GM18861 (cell line): ENCODE data around the gene MEF2D.

ENCODE experiments used
- ATAC-seq: cut with Tn5 transposase; IDR thresholded peaks from one replicate; pipeline ENCODE4 v1.9.1; 2021; ENCODE audit not compliant: unreplicated experiment

The MEF2D gene

DNA sequence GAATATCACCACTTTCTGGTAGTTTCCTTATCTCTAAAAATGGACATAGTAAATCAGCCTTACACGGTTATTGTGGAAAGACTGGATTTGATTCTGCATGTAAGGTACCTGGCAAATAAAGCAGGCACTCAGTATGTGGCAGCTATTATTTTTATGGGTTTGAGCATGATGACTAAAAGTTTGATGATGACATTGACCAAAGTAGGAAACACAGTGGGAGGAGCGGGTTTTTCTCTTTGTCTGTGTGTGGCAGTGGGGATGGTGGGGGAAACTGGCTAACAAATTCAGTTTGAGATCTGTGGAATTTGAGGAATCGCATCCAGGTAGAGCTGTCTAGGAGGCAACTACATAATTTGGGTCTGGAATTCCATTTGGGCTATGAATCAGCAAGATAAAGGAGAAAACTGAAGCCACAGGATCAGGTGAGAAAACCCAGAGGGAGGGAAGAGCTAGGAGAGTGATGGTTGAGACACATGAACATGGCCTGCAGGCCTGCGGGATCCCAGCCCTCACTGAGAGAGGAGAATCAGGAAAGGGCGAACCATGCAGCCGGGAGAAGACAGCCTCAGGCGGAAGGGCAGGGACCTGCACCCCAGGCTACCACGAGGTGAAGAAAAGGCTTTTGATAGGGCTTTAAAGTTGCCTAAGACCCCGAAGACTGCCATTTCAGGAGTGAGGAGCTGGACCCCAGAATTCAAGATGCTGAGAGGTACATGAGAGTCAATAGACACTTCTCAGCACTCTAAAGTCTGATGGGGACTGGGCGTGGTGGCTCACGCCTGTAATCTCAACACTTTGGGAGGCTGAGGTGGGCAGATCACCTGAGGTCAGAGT, 52.2 kb downstream of the MEF2D start:
- no peak for ATAC-seq

DNA sequence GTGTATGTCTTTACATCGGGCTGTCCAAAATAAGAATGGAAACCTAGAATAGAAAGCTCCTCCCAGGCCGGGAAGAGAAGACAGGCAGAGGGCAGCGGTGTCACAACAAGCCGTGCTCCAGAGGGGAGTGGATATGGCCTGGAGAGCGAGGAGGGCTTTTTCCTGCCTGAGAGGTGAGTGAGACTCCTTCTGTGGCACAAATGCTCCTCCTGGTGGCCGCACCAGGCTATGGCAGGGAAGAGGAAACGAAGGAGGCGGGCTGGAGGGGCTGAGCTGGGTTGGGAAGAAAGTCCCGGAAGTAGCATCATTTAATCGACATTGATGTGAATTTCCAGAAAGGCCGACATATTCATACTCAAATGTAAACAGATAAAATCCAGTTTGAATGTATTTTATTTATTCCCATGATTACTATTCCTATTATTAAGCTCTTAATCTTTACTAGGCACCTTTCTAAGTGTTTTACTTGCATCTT, 54.7 kb downstream of the MEF2D start:
- no peak for ATAC-seq

DNA sequence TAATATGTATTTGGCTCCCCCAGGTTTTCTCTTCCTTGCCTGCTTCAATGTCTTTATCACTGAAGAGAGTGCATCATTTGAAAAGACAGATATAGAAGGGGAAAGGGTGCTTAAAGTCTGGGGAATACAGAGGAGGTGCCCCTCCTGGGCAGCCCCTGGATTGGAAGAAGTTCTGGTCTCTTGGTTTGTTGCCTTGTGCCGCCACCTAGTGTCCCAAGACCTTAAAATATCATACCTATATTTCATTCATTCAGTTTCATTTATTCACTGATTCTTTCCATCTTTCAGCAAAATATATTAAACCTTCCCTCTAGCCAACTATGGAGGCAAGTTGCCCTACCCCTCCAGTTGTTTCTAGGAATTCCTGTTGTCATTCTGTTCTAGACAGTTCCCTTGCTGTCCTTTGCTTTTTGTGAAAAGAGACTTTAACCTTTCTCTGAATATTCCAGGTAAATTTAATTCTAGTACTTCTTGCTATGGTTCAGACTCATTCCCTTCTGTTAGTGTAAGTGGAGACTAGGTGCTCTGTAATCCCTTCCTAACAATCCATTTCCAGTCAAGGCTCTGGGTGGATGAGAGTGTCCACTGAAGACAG, 56.1 kb downstream of the MEF2D start:
- ATAC-seq: no peak

DNA sequence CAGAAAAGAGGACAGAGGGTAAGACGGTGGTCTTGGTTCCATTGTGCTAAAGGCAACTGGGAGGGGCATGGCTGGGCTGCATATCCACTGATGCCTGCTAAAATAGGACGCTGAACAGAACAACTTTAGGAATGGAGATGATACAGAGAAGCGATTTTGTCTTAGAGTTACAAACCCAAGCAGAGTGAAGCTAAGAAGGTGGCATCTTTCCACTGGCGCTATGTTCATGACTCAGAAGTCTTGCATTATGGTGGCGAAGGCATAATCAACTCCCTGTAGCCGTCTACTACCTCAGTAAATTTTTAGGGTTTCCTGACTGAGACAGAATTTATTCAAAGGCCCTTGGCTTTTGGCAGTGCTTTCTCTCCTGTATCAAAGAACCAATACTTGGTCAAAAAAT, 57.3 kb downstream of the MEF2D start:
- no peak for ATAC-seq

DNA sequence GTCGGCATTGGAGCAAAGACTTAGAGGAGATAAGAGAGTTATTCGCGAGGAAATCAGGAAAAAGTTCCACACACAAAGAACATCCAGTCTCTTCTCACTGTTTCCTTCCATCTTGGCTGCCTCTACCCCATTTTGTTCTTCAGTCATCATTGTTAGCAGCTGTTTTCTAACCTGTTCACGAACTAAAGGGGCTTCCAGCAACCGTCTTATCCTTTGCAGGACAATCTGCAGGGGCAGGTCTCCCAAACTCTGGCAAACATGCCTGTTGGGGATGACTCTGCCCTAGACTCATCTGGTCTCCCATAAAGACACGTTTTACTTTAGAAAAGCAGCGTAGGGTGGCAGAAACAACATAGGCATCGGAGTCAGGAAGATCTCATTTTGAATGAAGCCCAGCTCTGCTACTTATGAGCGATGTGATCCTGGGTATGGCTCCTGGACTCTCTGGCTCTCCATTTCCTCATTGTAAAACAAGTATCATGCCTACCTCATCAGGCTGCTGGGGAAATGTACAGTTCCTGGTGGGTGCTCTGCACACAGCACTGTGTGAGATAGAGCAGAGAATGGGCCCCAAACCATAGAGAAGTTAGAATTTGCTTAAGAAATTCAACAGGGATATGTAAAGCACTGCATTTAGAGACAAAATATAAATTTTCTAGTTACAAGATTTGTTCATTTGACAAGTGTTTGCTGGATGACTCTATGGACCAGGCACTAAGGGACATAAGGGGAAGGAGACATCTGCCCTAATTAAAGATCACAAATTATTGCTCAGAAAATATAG, 59.7 kb downstream of the MEF2D start:
- ATAC-seq: no peak

DNA sequence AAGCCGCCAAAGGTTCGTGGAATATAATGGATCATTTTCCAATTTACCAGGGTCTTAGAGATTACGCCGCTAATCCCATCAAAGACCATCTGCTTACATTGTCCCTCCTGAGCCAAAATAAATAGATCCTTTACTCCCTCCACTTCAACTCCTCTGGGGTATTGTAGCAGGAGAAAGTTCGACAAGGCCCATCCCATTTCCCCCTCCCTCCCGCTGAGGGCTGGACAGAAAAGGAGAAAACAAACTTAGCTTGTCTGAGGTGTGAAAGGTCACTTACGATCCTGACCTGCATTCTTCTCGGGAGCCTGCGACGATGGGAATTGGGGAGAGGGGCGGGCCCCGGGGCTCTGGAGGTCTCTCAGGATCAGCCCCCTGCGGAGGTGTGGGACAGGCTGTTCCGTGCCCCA, 60.8 kb downstream of the MEF2D start:
- ATAC-seq: no peak

DNA sequence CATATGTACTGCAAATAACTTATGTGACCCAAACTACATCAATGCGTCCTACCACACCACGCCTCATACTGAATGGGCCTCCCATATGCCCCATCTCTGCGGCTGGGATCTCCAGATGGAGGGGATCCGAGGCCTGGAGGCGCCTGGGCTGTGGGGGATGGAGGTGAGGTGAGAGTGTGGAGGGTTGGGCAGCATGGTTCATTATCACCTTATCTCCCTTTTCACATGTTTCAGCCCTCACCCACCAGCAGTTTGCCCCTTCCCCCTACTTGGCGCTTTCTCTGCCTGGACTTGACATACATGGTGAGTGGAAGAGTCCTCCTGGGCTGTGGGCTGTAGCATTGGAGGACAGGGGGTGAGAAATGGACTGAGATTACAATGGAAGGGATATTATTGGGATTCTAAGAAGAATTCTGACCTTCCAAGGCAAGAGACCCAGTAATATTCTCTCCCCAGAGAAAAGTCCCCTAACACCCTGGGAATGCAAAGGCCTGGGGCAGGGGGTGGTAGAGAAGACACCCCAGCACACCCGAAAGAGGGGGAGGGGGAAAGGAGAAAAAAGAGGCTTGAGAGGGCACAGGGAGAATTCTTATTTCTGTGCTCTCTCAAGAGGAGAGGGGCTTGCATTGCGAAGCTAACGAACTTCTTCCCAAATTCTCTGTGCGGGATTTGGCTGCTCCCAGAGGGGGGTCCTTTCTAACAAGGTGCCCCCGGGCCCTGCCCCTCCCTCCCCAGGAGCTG, 61.4 kb downstream of the MEF2D start:
- ATAC-seq: no peak

DNA sequence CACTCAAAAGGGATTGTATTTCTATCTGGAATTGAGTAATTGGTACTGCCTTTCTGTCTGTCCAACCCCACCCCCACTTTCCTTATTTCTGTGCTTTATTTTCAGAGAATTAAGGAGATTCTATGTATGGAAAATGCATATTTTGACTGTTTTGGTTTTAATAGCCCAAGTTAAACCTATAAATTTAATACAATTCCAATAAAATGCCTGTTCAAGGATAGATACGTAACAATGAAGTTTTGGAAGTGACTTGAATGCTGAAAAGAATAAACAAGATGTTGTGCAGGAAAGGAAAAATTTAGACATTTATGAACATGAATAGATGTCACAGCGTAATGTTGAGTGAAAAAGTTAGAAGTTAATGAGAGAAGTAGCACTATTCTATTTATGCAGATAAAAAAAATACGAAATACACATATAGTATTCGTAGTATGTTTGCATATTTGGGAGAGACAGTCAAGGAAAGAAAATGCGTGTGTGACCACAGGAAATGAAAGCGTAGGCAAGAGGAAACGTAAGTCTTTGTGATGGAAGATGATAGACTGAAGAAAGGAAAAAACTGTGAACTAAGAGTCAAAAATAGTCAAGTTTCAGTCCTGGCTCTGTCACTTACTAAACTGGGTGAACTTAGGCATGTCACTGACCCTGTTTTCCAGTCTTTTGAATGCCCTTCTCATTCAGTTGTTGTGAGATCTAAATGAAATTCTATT, 62.1 kb downstream of the MEF2D start:
- ATAC-seq: no peak

DNA sequence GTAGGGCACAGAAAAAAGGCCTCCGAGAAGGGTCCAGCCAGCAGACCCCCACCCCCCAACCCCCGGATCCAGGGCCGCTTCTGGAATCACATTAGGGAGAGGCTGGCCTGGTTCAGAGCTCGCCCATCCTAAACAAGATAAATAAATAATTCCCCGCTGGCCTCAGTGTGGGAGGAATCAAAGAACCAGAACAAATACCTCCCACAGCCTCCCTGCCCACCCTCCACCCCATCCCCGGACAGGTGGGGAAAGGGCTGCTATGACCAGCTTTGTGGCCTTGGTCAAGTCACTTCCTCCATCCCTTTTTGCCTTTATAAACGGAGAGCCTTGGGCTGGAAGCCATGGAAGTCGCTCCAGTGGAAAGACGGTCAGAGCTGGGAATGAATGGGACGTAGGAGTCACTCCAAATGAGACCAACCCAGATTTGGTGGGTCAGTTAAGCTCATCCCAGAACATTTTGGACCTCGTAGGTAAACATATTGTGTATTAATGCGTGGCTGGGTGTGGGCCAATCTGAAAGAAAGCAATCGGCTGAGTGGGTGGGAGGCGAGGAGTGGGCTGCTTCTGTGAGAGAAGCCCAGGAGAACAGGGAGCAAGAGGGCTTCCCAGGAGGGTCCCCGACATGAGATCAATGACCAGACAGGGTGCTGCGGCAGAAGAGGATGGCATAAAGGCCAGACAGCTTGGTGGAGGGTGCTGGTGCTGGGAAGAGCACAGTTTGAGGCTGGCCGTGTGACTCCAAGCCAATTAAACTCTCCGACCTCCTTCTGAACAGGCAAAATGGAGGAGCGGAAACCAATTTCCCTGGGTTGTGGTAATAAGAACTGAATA, 63.3 kb downstream of the MEF2D start:
- no peak for ATAC-seq

DNA sequence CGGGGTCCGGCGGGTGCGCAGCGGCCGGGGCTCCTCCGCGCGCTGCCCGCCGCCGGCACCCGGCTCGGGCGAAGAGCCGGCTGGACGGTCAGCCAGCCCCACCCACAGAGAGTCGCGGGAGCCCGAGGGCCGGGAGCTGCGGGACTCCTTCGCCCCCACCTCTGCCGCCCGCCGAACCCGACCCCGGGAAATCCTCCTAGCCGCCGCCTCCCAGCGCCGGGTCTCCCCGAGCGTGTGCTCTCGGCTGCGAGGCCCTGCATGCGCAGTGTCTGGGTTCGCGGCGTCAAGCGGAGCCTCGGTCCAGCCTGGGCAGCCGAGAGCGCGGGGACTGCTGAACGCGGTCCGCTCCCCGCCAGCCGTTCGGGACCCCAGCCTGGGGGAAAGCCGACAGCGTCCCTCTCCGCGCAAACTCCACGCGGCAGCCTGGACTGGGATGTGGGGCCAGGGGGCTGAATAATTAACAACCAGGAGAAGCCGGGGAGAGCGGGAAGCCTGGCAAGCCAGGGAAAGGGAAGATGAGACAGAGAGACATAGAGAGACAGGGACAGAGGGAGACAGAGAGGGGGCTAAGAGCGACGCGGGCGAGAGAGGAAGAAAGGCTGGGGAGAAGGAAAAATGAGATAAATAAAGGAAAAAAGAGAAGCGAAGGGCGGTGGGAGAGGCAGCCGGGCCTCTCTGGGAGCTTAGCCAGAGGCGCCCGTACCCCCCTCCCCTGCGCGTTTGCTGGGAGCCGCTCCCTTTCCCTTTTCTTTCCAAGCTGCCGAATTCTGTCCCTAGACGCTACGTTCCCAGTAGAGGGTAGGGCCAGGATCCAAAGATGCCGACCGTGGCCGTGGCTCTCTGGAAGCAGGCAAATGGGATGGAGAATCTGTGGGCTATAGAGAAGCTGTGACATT, 64.2 kb downstream of the MEF2D start:
- no peak for ATAC-seq

DNA sequence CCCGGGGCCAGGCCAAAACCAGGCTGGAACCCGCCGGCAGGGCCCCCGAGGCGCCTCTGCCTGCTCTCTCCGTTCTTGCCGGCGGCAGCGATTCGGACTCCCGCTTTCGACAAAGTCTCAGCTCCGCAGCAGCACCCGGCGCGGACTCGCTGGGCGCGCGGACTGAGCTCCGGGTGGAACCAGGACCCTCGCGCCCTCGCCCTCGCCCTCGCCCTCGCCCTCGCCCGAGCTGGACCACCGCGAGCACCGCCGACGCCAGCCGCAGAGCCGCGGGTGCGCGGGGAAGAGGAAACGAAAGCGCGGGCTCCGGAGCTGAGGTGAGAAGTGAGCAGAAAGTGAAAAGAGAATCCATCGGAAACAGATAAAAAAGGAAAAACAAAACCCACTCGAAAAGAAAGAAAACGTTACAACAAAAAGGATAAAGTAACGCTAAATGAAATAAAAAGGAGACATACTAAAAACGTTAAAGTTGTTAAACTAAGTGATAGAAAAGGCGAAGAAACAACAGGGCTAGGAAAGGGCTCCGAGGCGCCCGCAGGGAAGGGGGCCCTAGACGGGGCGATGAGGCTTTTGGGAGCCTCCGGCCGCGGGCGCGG, 64.9 kb downstream of the MEF2D start:
- ATAC-seq: no peak

DNA sequence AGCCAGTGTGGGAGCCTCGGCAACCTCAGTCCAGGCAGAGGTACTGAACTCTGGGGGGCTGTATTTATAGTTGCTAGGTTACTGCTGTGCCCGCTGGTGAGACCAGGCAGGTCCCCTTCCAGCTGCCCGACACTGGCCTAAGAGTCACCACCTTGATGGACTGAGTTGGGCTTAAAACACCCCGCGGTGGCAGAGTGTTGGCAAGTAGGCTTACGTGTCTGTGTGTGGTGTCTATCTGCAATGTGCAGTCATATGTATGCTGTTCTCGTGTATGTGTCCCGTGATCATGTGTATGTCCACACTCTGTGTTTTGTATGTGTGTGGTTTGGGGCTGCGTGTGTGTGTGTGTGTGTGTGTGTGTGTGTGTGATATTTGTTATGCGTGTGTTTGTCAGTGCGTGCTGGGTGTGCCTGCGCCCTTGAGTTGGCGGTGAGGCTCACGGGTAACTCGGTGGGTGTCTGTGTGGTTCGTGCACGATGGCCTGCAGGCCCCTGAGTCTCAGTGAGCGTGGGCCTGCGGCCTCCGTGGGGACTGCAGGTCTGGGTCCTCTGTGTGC, 65.5 kb downstream of the MEF2D start:
- no peak for ATAC-seq

DNA sequence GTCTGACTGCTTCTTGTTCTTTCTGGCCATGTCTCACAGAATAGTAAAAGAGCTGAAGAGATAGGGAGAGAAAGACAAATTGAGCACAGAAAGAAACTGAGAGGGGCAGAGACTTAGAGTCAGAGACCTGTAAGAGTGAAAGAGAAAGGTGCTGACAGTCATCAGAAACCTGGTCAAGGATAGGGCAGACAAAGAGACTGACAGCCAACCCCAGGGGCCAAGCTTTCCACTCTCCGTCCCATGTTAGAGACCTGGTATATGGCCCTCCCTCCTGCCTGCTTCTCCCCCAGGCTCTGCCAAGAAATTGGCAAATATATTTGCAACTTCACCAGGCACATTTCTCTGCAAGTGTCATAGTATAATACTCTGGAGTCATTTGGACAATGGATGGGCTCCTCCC, 67.0 kb downstream of the MEF2D start:
- no peak for ATAC-seq

DNA sequence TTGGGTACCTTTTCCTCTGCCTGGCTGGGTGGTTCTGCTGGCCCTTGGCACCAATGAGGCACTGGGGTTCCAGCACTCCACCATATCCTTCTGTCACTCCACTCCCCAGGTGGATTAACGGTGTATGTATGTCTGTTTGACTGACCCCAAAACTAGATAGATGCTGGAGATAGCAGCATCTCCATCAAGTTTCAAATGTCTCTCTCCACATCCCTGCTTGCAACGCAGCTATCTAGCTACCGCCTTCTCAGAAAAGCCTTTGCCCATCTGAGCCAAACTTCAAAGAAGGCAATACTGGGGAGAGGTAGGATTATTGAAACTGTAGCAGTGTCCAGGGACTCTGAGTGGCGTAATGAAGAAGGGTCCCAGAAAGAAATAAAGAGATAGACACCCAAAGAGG, 67.5 kb downstream of the MEF2D start:
- ATAC-seq: no peak

DNA sequence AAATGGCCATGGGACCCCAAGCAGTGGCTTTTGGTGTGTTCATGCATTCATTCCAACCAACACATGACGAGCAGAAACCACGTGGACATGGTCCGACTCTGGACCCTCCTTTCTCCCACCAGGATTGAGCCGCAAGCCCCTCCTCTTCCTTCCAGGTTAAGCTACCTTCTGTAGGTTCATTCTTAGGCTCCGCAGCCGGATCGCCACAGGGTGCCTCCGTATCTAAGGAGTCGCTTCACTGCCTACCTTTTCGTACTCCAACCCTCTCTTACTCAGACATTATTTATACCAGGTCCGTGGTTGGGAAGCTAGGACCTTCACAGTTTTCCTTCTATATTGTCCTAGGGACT, 67.9 kb downstream of the MEF2D start:
- ATAC-seq: no peak

DNA sequence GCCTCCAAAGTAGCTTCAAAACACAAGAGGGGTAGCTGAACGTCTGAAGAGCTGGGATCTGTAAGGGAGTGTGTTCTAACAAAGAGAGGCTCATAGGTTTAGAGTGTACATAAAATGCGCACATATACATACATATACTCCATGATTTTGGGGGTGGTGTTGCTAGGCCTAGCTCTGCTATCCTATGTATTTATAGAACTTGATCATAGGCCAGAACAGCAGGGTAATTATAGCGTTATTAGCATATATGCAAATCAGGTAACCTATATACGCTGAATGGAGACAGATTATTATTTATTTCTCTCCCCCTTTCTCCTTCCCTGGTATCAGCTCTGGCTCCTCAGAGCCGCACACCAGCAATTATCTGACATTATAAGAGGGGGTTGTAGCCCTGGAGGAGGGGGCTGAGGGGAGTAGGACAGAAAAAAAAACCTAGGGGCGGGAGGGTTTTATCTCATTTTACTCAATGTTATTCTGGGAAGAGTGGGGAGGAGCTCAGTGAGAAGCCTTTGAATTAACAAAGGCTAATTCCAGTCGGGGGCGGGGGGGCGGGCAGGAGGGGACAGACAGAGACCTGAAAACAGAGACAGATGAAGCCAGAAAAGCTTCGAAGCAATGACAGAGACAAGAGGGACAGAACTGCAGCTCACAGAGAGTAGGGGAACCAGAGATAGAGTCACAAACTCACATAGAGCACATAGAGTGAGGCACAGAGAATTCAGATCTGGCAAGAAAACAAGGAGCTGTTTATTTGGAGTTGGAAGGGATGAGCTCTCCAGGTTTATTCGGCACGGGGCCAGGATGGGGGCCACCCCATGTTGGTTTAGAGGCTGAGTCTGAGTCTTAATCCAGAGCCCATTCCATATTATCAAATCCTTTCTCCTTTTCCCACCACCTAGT, 68.6 kb downstream of the MEF2D start:
- no peak for ATAC-seq

DNA sequence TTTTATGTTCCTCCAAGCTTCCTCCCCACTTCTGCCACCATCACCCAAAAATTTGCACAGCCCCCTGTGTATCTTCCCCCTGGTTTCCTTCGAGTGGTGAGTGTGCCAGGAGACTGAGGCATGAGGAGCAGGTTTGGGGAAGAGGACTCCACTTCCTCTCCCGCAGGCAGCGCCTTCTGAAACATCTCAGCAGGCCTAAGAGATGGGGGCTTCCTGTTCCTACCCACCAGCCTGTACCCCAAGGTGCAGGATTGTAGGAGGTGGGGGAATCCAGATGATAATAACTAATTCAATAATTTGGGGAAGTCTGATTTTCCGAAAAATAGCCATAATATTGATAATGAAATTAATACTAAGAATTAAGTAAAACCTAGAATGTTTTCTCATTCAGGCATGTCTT, 69.2 kb downstream of the MEF2D start:
- no peak for ATAC-seq
